ENCODE results near the gene SPATS2.

The SPATS2 gene

DNA sequence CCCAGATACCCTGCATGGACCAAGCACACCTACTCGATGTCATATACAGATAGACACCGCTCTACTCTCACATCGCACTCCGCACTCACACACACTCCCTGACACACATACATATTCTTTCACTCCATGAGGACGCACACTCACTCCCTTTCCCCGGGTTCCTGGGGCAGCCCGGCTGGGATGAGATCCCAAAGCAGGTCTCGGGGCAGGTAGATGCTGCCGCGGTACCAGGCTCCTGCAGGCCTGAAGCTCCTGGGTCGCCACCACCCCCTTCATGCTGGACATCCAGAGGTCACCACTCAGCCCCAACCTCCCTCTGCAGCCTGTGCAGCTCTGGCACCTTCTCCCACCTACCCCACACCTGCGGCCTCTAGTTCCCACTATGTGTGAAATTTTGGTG, 32.6 kb upstream of the SPATS2 start:
- H2AFZ ChIP-seq (ENCODE audit: low read depth, low read length, severe bottlenecking): no peak overlapping the region
- H3K27me3 ChIP-seq (ENCODE audit: low read length): no peaks in the 10 kb centered on the region
- no peak for TF ChIP-seq EZH2phosphoT487 (conservative IDR thresholded peaks at IDR 0.05; ENCODE audit: low read length)
- TF ChIP-seq, protein P1, sequence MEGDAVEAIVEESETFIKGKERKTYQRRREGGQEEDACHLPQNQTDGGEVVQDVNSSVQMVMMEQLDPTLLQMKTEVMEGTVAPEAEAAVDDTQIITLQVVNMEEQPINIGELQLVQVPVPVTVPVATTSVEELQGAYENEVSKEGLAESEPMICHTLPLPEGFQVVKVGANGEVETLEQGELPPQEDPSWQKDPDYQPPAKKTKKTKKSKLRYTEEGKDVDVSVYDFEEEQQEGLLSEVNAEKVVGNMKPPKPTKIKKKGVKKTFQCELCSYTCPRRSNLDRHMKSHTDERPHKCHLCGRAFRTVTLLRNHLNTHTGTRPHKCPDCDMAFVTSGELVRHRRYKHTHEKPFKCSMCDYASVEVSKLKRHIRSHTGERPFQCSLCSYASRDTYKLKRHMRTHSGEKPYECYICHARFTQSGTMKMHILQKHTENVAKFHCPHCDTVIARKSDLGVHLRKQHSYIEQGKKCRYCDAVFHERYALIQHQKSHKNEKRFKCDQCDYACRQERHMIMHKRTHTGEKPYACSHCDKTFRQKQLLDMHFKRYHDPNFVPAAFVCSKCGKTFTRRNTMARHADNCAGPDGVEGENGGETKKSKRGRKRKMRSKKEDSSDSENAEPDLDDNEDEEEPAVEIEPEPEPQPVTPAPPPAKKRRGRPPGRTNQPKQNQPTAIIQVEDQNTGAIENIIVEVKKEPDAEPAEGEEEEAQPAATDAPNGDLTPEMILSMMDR (IDR thresholded peaks at IDR 0.05; ENCODE audit: insufficient read depth, low read length, poor library complexity, severe bottlenecking): no peak

DNA sequence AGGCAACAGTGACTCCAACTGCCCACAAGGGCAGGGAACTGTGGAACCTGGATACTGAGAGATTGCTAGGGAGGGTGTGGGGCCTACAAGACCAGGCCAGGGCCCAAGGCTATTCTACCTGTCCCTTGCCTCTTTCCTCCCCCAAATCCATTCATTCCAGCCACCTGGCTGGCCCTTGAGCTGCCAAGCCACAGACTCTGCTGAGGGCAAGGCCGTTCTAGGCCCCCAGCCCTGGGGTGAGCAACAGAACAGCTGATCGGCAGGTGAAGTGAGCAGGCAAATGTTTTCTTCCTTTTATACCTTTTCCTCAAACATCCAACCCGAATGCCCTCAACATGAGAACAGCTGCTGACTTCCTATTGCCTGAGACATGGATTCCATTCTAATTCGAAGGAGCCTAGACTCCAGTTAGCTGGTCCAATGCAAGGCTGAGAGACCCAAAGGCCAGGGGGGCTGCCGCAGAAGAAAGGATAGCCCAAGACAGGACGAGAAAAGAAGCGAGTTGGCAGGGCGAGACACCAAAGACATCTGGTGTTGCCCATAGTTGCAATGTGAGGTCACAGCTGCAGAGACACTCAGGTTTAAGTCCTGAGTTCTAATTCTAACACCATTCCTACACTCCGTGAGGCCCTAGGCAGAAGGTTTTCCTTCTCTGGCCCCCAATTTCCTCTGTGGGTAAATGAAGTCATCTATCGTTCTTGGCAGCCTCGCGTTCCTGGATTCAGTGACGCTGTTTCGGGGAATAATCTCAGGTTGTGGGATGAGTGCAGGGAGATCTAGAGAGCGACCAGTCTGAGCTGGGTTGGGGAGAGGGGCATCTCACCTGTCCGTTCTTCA, 31.9 kb upstream of the SPATS2 start:
- no peaks in the 10 kb centered on the region for H3F3A ChIP-seq (ENCODE audit: insufficient read depth)
- no peak overlapping the region for H3K4me3 ChIP-seq (ENCODE audit: insufficient read depth, low read length, poor library complexity, severe bottlenecking)
- no peak overlapping the region for H3K27ac ChIP-seq (ENCODE audit: low read depth, low read length)
- H2AFZ ChIP-seq (ENCODE audit: low read depth, low read length, severe bottlenecking): no peak overlapping the region
- H3K9me2 ChIP-seq (replicated peaks; ENCODE audit: insufficient read depth, low read length): no peaks in the 10 kb centered on the region
- H3K79me2 ChIP-seq (ENCODE audit: insufficient read depth, low read length): no peaks in the 10 kb centered on the region
- H3K9ac ChIP-seq (ENCODE audit: low read length): no peak overlapping the region
- no peak overlapping the region for H3K4me2 ChIP-seq (ENCODE audit: low read depth, low read length, poor library complexity, severe bottlenecking)
- H3K27me3 ChIP-seq (ENCODE audit: low read length): no peaks in the 10 kb centered on the region
- H3K36me3 ChIP-seq (ENCODE audit: low read length): no peaks in the 10 kb centered on the region; the same call in 1 of the 2 replicates
- no peaks in the 10 kb centered on the region for H3K9me3 ChIP-seq (ENCODE audit: insufficient read depth, low read length)
- no peak for TF ChIP-seq EZH2phosphoT487 (conservative IDR thresholded peaks at IDR 0.05; ENCODE audit: low read length)
- TF ChIP-seq, protein P1 (IDR thresholded peaks at IDR 0.05; ENCODE audit: insufficient read depth, low read length, poor library complexity, severe bottlenecking): no peak
- H4K20me1 ChIP-seq (ENCODE audit: low read depth, low read length): no peaks in the 10 kb centered on the region

More for the DNA sequence above, 32.6 kb upstream of the SPATS2 start:
- no peak overlapping the region for H3K27ac ChIP-seq (ENCODE audit: low read depth, low read length)
- no peaks in the 10 kb centered on the region for H3K9me3 ChIP-seq (ENCODE audit: insufficient read depth, low read length)
- no peak overlapping the region for H3K4me3 ChIP-seq (ENCODE audit: insufficient read depth, low read length, poor library complexity, severe bottlenecking)
- H3K9ac ChIP-seq (ENCODE audit: low read length): no peak overlapping the region
- no peaks in the 10 kb centered on the region for H4K20me1 ChIP-seq (ENCODE audit: low read depth, low read length)
- no peaks in the 10 kb centered on the region for H3K79me2 ChIP-seq (ENCODE audit: insufficient read depth, low read length)
- no peak overlapping the region for H3K4me2 ChIP-seq (ENCODE audit: low read depth, low read length, poor library complexity, severe bottlenecking)
- H3K36me3 ChIP-seq (ENCODE audit: low read length): no peaks in the 10 kb centered on the region; the same call in 1 of the 2 replicates
- H3K9me2 ChIP-seq (replicated peaks; ENCODE audit: insufficient read depth, low read length): no peaks in the 10 kb centered on the region
- no peaks in the 10 kb centered on the region for H3F3A ChIP-seq (ENCODE audit: insufficient read depth)

DNA sequence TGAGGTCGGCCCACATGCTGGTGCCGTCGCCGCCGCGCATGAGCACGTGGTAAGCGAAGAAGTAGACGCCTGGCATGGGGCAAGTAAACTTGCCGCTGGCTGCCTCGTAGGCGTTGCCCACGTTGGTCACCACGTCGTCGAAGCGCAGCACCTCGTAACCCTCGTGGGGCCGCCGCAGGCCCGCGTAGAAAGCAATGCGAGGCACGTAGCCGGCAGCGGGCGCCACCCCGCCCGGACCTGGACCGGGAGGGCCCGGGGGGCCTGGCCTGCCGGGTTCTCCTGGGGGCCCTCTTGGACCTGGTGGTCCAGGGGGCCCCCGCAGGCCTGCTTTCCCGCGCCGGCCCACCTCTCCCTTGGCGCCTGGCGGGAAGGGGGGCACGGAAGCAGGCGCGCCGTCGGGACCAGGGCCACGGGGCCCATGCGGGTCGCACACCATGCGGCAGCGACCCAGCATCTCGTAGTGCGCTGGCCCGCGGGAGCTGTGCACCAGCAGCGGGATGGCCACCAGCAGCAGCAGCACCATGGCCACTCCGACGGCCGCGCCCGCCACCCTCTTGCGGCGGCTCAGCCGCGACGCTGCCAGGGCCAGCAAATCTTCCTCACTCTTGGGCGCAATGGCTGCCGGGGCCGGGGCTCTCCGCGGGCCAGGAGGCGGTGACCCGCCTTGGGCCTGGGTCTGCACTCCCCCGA, 31.2 kb upstream of the SPATS2 start:
- Histone ChIP-seq H3K9me2 (replicated peaks; ENCODE audit: insufficient read depth, low read length) (no peaks in the 10 kb centered on the region), H3K9ac (ENCODE audit: low read length) (no peak overlapping the region), H3F3A (ENCODE audit: insufficient read depth) (no peaks in the 10 kb centered on the region), H3K79me2 (ENCODE audit: insufficient read depth, low read length) (no peaks in the 10 kb centered on the region), H3K4me3 (ENCODE audit: insufficient read depth, low read length, poor library complexity, severe bottlenecking) (no peak overlapping the region), H3K27me3 (ENCODE audit: low read length) (no peaks in the 10 kb centered on the region), H3K27ac (ENCODE audit: low read depth, low read length) (no peak overlapping the region), H3K4me2 (ENCODE audit: low read depth, low read length, poor library complexity, severe bottlenecking) (no peak overlapping the region), H3K36me3 (ENCODE audit: low read length) (no peaks in the 10 kb centered on the region), H3K9me3 (ENCODE audit: insufficient read depth, low read length) (no peaks in the 10 kb centered on the region), H2AFZ (ENCODE audit: low read depth, low read length, severe bottlenecking) (no peak overlapping the region), H4K20me1 (ENCODE audit: low read depth, low read length) (no peaks in the 10 kb centered on the region)
- TF ChIP-seq EZH2phosphoT487 (conservative IDR thresholded peaks at IDR 0.05; ENCODE audit: low read length): no peak
- TF ChIP-seq, protein P1 (IDR thresholded peaks at IDR 0.05; ENCODE audit: insufficient read depth, low read length, poor library complexity, severe bottlenecking): no peak

All from SU-DHL-6 (cell line).